KMS-11 (cell line): ENCODE measurements around the gene VSNL1.

Source experiments
- H2AFZ ChIP-seq: fragments of 200-600 bp; sonication (generic); 2 replicates; pipeline ENCODE4 v1.6.1; 2016; ENCODE audit warnings: antibody characterized with exemption, mixed run types, low read depth
- H3K27ac ChIP-seq: fragments of 200-600 bp; sonication (generic); 2 replicates; pipeline ENCODE4 v1.6.1; 2016; ENCODE audit warnings: mild to moderate bottlenecking, mixed run types
- H3K27me3 ChIP-seq: fragments of 200-600 bp; sonication (generic); 2 replicates; pipeline ENCODE4 v1.6.1; 2017; ENCODE audit warnings: mild to moderate bottlenecking, low read depth, mixed run types, moderate library complexity; ENCODE audit not compliant: insufficient read depth
- H3K36me3 ChIP-seq: fragments of 200-600 bp; sonication (generic); 2 replicates; pipeline ENCODE4 v1.6.1; 2017; ENCODE audit warnings: mild to moderate bottlenecking, mixed run types; ENCODE audit not compliant: insufficient read depth
- H3K4me1 ChIP-seq: fragments of 200-600 bp; sonication (generic); 2 replicates; pipeline ENCODE4 v1.6.1; 2016; ENCODE audit warnings: mild to moderate bottlenecking, low read depth, mixed run types; ENCODE audit not compliant: poor library complexity, severe bottlenecking
- H3K4me2 ChIP-seq: fragments of 200-600 bp; sonication (generic); 2 replicates; pipeline ENCODE4 v1.7.0; 2016; ENCODE audit warnings: mild to moderate bottlenecking, mixed run types
- H3K4me3 ChIP-seq: fragments of 200-600 bp; sonication (generic); IDR thresholded peaks from 2 replicates; pipeline ENCODE4 v1.6.1; 2017; ENCODE audit warnings: low read depth, low read length, mixed read lengths; ENCODE audit not compliant: insufficient read depth
- H3K79me2 ChIP-seq: fragments of 200-600 bp; sonication (generic); 2 replicates; pipeline ENCODE4 v1.6.1; 2016; ENCODE audit warnings: low read depth, mixed run types; ENCODE audit not compliant: insufficient read depth
- H3K9ac ChIP-seq: fragments of 200-600 bp; sonication (generic); 2 replicates; pipeline ENCODE4 v1.6.1; 2016; ENCODE audit warnings: mild to moderate bottlenecking, mixed run types
- H4K20me1 ChIP-seq: fragments of 200-600 bp; sonication (generic); 2 replicates; pipeline ENCODE4 v1.6.1; 2016; ENCODE audit warnings: mild to moderate bottlenecking, mixed run types; ENCODE audit not compliant: insufficient read depth
- CTCF ChIP-seq: fragments of 200-600 bp; sonication (generic); conservative IDR thresholded peaks from 2 replicates; pipeline ENCODE4 v1.6.1; 2017; ENCODE audit warnings: low read depth, mild to moderate bottlenecking, antibody characterized with exemption, low read length, moderate library complexity, mixed read lengths

VSNL1 gene

DNA sequence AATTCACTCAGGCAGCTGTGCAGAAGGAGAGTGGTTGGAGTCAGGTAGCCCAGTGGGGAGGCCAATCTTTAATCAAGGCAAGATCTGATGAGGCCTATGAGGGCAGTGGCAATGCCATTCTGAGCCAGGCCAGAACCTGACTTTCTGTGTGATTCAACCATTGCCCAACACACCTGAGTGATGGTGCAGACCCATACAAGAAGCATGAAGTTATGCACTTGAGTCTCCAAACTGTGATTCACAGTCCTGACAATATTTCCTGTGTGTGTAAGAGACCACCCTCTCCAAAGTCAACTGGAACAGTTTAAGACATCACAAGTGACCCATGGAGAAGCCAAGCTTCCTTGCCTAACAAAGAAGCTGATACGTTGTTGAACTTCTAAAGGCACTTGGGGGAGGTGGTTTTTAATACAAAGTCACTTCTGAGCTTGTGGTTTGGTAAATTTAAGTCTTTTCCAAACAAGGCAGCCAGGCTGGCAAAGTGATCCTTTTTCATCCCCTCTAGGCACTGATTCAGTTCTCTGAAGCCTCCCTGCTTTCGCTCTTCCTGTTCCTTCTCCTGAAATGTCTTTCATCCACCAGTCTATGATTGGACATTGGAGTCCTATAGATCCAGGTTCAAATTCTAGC lies 49.0 kb downstream of the VSNL1 start:
- no peaks in the 10 kb centered on the region for H3K27me3 ChIP-seq
- no peaks in the 10 kb centered on the region for H3K4me1 ChIP-seq
- no peak overlapping the region for H3K4me3 ChIP-seq
- H3K4me2 ChIP-seq, result no peak overlapping the region
- TF ChIP-seq CTCF, result no peak
- no peak overlapping the region for H2AFZ ChIP-seq
- H3K27ac ChIP-seq, result no peak overlapping the region
- no peaks in the 10 kb centered on the region for H4K20me1 ChIP-seq
- H3K79me2 ChIP-seq, result no peaks in the 10 kb centered on the region
- H3K36me3 ChIP-seq, result no peaks in the 10 kb centered on the region
- no peak overlapping the region for H3K9ac ChIP-seq

DNA sequence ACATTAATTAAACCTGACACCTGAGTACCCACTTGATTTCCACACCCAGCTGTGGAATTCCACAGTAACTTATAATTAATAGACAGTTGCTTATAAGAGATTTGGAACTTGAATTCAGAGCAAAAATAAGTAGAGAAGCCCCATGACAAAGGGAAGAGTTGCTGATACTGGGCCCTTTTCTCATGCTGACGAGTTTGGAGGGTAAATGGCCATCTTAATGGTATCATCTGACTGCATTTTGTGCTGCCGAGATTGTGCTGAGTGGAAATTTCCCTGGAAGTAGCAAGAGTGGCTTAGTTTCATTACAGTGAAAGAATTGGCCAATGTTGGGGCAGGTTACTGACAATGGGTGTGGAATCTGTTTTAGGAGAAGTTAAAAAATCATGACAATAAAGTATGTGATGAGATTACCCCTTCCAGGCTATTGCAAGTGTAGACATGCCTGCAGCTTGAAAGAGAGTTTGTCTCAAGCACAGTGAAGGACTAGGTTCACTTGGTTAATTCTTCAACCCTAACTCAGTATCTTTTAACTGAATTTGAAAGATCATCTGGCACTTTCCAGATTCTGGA lies 49.9 kb downstream of the VSNL1 start:
- H3K27me3 ChIP-seq, result no peaks in the 10 kb centered on the region
- no peaks in the 10 kb centered on the region for H3K79me2 ChIP-seq
- no peaks in the 10 kb centered on the region for H3K36me3 ChIP-seq
- no peak overlapping the region for H3K4me3 ChIP-seq
- no peak overlapping the region for H3K27ac ChIP-seq
- H3K4me1 ChIP-seq, result no peaks in the 10 kb centered on the region
- H2AFZ ChIP-seq, result no peak overlapping the region
- no peak overlapping the region for H3K9ac ChIP-seq
- TF ChIP-seq CTCF, result no peak
- no peaks in the 10 kb centered on the region for H4K20me1 ChIP-seq
- no peak overlapping the region for H3K4me2 ChIP-seq

DNA sequence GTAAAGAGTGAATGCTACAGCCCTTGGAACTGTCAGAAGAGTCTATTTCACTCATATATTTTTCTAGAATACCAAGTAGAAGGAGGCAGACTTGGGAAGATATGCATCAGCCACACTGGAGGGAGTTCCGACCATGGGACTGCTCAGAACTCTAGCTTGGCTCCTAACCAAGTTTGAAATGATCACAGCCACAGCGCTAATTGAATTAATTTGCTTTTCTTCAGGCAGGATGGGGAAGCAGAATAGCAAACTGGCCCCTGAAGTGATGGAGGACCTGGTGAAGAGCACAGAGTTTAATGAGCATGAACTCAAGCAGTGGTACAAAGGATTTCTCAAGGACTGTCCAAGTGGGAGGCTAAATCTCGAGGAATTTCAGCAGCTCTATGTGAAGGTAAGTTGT lies 51.4 kb downstream of the VSNL1 start:
- Histone ChIP-seq H3K27ac (no peak overlapping the region), H3K4me1 (no peaks in the 10 kb centered on the region)

DNA sequence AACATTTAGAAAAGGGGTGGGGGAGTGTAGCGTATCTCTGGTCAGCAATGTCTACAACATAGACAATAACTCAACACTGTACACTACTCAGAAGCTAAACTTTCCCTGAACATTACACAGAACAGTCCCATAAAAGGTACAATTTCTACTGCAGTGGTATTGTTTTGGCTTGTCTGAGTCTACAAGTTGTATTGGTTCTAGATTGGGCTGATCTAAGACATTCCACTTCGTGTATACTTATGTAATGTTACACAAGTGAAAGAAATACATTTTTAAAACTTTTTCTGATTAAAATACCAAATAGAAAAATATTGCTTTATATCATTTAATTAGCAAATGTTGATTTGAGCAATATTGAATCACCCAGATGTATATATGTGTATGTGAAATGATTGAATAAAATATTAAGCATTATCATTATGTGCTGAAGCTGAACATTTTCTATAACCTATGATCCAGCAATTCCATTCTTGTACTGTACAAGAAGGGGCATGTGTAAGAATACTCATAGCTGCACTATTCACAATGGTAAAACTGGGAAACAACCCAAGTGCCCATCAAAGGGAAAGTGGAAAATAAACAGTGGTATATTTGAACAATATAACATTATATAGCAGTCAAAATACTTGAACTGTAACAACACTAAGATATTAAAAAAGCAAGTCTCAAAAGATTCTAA lies 52.4 kb downstream of the VSNL1 start:
- Histone ChIP-seq H3K79me2 (no peaks in the 10 kb centered on the region), H3K27me3 (no peaks in the 10 kb centered on the region), H3K4me2 (no peak overlapping the region), H4K20me1 (no peaks in the 10 kb centered on the region), H3K9ac (no peak overlapping the region), H3K36me3 (no peaks in the 10 kb centered on the region), H2AFZ (no peak overlapping the region), H3K4me3 (no peak overlapping the region), H3K27ac (no peak overlapping the region), H3K4me1 (no peaks in the 10 kb centered on the region)
- no peak for TF ChIP-seq CTCF

More for the DNA sequence above, 51.4 kb downstream of the VSNL1 start:
- no peaks in the 10 kb centered on the region for H4K20me1 ChIP-seq
- H3K4me2 ChIP-seq, result no peak overlapping the region
- no peak overlapping the region for H3K9ac ChIP-seq
- no peak overlapping the region for H2AFZ ChIP-seq
- TF ChIP-seq CTCF, result no peak
- H3K27me3 ChIP-seq, result no peaks in the 10 kb centered on the region
- no peaks in the 10 kb centered on the region for H3K36me3 ChIP-seq
- H3K4me3 ChIP-seq, result no peak overlapping the region
- H3K79me2 ChIP-seq, result no peaks in the 10 kb centered on the region
